ENCODE data around the gene USP5.

DNA sequence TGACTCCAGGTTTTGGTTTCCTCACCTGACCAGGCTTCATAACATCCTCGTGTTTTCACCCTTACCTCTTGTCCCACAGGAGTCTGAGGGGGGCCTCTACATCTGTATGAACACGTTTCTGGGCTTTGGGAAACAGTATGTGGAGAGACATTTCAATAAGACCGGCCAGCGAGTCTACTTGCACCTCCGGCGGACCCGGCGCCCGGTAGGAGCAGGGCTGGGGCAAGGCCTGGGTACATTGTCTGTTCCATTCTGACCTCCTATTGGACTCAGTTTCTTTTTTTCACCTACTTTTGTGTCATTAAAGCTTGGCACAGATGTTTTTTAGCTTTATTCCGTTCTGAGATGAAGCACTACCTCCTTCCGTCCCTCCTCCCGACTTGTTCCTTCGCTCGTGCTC lies 3.4 kb downstream of the USP5 start:
- no peak for TF ChIP-seq MAX (IDR thresholded peaks at IDR 0.05; ENCODE audit: low read depth, low read length)
- TF ChIP-seq, protein P1, sequence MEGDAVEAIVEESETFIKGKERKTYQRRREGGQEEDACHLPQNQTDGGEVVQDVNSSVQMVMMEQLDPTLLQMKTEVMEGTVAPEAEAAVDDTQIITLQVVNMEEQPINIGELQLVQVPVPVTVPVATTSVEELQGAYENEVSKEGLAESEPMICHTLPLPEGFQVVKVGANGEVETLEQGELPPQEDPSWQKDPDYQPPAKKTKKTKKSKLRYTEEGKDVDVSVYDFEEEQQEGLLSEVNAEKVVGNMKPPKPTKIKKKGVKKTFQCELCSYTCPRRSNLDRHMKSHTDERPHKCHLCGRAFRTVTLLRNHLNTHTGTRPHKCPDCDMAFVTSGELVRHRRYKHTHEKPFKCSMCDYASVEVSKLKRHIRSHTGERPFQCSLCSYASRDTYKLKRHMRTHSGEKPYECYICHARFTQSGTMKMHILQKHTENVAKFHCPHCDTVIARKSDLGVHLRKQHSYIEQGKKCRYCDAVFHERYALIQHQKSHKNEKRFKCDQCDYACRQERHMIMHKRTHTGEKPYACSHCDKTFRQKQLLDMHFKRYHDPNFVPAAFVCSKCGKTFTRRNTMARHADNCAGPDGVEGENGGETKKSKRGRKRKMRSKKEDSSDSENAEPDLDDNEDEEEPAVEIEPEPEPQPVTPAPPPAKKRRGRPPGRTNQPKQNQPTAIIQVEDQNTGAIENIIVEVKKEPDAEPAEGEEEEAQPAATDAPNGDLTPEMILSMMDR (IDR thresholded peaks at IDR 0.05; ENCODE audit: low read depth, low read length): no peak
- TF ChIP-seq POLR2A (IDR thresholded peaks at IDR 0.05; ENCODE audit: extremely low read depth, insufficient read length): no peak
- TF ChIP-seq MYC (IDR thresholded peaks at IDR 0.05; ENCODE audit: low read depth, low read length): no peak

Data from NB4 (cell line).